Gastrocnemius medialis (tissue), 4 donors: ENCODE results near the gene NT5DC4. TPM values are rescaled to one million over a fixed set of nuclear protein-coding genes. Genes with fewer than 3 reads are reported as not detected.

Source experiments
- ATAC-seq, 2 donors: fragments of 150-250 bp; one replicate each; pipeline ENCODE4 v1.9.1; 2016
- DNase-seq, 2 donors: peaks; one replicate each; pipeline ENCODE4 v3.0.0-alpha.2; 2019
- H3K27ac ChIP-seq, 4 donors: fragments of 200-600 bp; sonication (generic); 1 replicate in 1 of 4; 2 replicates in 3 of 4; pipeline ENCODE4 v1.5.1; 2016 to 2018; ENCODE audit warnings: mild to moderate bottlenecking in 2 of 4, moderate library complexity in 1 of 4
- H3K27me3 ChIP-seq, 3 donors: fragments of 200-600 bp; sonication (generic) in 2 of 3; 1 replicate in 1 of 3; 2 replicates in 2 of 3; pipeline versions ENCODE4 v1.5.1 to v1.6.0; 2016 to 2019; ENCODE audit warnings: mild to moderate bottlenecking in 1 of 3, moderate library complexity in 1 of 3
- H3K36me3 ChIP-seq, 2 donors: fragments of 200-600 bp; sonication (generic) in 1 of 2; one replicate each; pipeline ENCODE4 v1.5.1; 2017 to 2018
- H3K4me1 ChIP-seq, 2 donors: fragments of 200-600 bp; sonication (generic) in 1 of 2; one replicate each; pipeline ENCODE4 v1.5.1; 2016 to 2017; ENCODE audit warnings: mild to moderate bottlenecking in 2 of 2
- H3K4me3 ChIP-seq, 4 donors: fragments of 200-600 bp; sonication (generic) in 3 of 4; 1 replicate in 1 of 4; 2 replicates in 3 of 4; pipeline ENCODE4 v1.5.1; 2016 to 2019; ENCODE audit warnings: mild to moderate bottlenecking in 2 of 4
- H3K9me3 ChIP-seq, 3 donors: fragments of 200-600 bp; sonication (generic) in 2 of 3; 1 replicate in 1 of 3; 2 replicates in 2 of 3; pipeline ENCODE4 v1.5.1; 2016 to 2019
- CTCF ChIP-seq, 5 experiments: fragments of 450-650 bp in 3 of 5; fragments of 200-600 bp in 2 of 5; sonication (generic) in 2 of 5; IDR thresholded peaks in 4 of 5; conservative IDR thresholded peaks in 1 of 5; 1 replicate in 4 of 5; 2 replicates in 1 of 5; pipeline ENCODE4 v1.5.1; 2016 to 2019; ENCODE audit warnings: antibody characterized with exemption in 5 of 5, mild to moderate bottlenecking in 3 of 5, moderate library complexity in 3 of 5
- POLR2A ChIP-seq, 2 donors: fragments of 450-650 bp; IDR thresholded peaks; one replicate each; pipeline ENCODE4 v1.6.1; 2017; ENCODE audit warnings: antibody characterized with exemption in 2 of 2, mild to moderate bottlenecking in 2 of 2, moderate library complexity in 2 of 2
- in situ Hi-C, 4 donors: fragments of 200-750 bp; cut with MboI; loops; one replicate each; pipeline versions ENCODE4 v1.15.0 to v1.8.0; 2017; ENCODE audit warnings: low sequenced_read_pairs in 4 of 4
- intact Hi-C: fragments of 100-400 bp; cut with DNase I; formaldehyde crosslinking; loops from one replicate; pipeline ENCODE4 v1.15.1; 2023; ENCODE audit warnings: low total_unique reads
- total RNA-seq, 4 donors: library from RNA; depleted of rRNA; stranded (reverse); fragments of >200 nt; gene quantifications; one replicate each; pipeline versions ENCODE4 v1.1.0 to v1.2.3, GENCODE V29; 2016

Gene NT5DC4
- total RNA-seq, 4 donors from 2014 or later = not detected

GRCh38 chr2:112718863-112719370 lies 1.9 kb upstream of the NT5DC4 start:
- H3K4me3 ChIP-seq = no peak overlapping the region
- H3K27me3 ChIP-seq = no peaks in the 10 kb centered on the region
- intact Hi-C loops = no loop called here
- DNase-seq = no peak
- in situ Hi-C loops = no loop called here
- no peak overlapping the region for H3K27ac ChIP-seq
- no peak for ATAC-seq
- H3K9me3 ChIP-seq = no peaks in the 10 kb centered on the region
- TF ChIP-seq POLR2A (IDR thresholded peaks at IDR 0.05) = no peak
- TF ChIP-seq CTCF (IDR thresholded peaks at IDR 0.05 in 4 of 5, conservative IDR thresholded peaks at IDR 0.05 in 1 of 5) = no peak
- no peaks in the 10 kb centered on the region for H3K4me1 ChIP-seq
- no peaks in the 10 kb centered on the region for H3K36me3 ChIP-seq

GRCh38 chr2:112721819-112722522 lies 1.2 kb downstream of the NT5DC4 start:
- intact Hi-C loops (no loop called here), in situ Hi-C loops (loop anchor here in 2 of 4 donors (10.0 kb wide), 2 partner anchors 97 to 127 kb away; no protein-coding TSS in a partner anchor)
- no peak overlapping the region for H3K4me3 ChIP-seq
- no peaks in the 10 kb centered on the region for H3K9me3 ChIP-seq
- no peaks in the 10 kb centered on the region for H3K36me3 ChIP-seq
- DNase-seq (no peak), ATAC-seq (no peak)
- no peak overlapping the region for H3K27ac ChIP-seq
- no peaks in the 10 kb centered on the region for H3K4me1 ChIP-seq
- no peak for TF ChIP-seq CTCF (IDR thresholded peaks at IDR 0.05 in 4 of 5, conservative IDR thresholded peaks at IDR 0.05 in 1 of 5)
- no peak for TF ChIP-seq POLR2A (IDR thresholded peaks at IDR 0.05)
- H3K27me3 ChIP-seq = no peaks in the 10 kb centered on the region

- no peaks in the 10 kb centered on the region for H3K4me1 ChIP-seq
Measured at GRCh38 chr2:112722816-112723546, 2.2 kb downstream of the NT5DC4 start.

GRCh38 chr2:112723547-112723940 lies 2.7 kb downstream of the NT5DC4 start:
- in situ Hi-C loops (loop anchor here in 2 of 4 donors (10.0 kb wide), 2 partner anchors 99 to 129 kb away; no protein-coding TSS in a partner anchor), intact Hi-C loops (no loop called here)
- no peak overlapping the region for H3K27ac ChIP-seq
- H3K4me3 ChIP-seq = no peak overlapping the region
- no peaks in the 10 kb centered on the region for H3K36me3 ChIP-seq
- H3K9me3 ChIP-seq = no peaks in the 10 kb centered on the region
- ATAC-seq (no peak), DNase-seq (no peak)
- no peaks in the 10 kb centered on the region for H3K27me3 ChIP-seq
- no peak for TF ChIP-seq CTCF (IDR thresholded peaks at IDR 0.05 in 4 of 5, conservative IDR thresholded peaks at IDR 0.05 in 1 of 5)
- TF ChIP-seq POLR2A (IDR thresholded peaks at IDR 0.05) = no peak
- H3K4me1 ChIP-seq = no peaks in the 10 kb centered on the region

More at GRCh38 chr2:112722816-112723546, 2.2 kb downstream of the NT5DC4 start:
- intact Hi-C loops (no loop called here), in situ Hi-C loops (loop anchor here in 2 of 4 donors (10.0 kb wide), 2 partner anchors 98 to 128 kb away; no protein-coding TSS in a partner anchor)
- TF ChIP-seq CTCF (IDR thresholded peaks at IDR 0.05 in 4 of 5, conservative IDR thresholded peaks at IDR 0.05 in 1 of 5) (no peak), POLR2A (IDR thresholded peaks at IDR 0.05) (no peak)
- no peak for DNase-seq
- H3K27me3 ChIP-seq = no peaks in the 10 kb centered on the region
- ATAC-seq = no peak
- no peaks in the 10 kb centered on the region for H3K9me3 ChIP-seq
- no peak overlapping the region for H3K27ac ChIP-seq
- no peaks in the 10 kb centered on the region for H3K36me3 ChIP-seq
- H3K4me3 ChIP-seq = no peak overlapping the region
